Glomerular visceral epithelial cell (primary cell): ENCODE results near the gene DHX36.

Experiments
- DNase-seq: peaks from one replicate; pipeline ENCODE4 v3.0.0-alpha.2; 2016; ENCODE audit errors: extremely low spot score

Gene DHX36

GRCh38 chr3:154223519-154223918 is 100.8 kb downstream of the DHX36 start:
- no peak for DNase-seq
